ENCODE measurements around the gene EFCAB5.

EFCAB5 gene

DNA sequence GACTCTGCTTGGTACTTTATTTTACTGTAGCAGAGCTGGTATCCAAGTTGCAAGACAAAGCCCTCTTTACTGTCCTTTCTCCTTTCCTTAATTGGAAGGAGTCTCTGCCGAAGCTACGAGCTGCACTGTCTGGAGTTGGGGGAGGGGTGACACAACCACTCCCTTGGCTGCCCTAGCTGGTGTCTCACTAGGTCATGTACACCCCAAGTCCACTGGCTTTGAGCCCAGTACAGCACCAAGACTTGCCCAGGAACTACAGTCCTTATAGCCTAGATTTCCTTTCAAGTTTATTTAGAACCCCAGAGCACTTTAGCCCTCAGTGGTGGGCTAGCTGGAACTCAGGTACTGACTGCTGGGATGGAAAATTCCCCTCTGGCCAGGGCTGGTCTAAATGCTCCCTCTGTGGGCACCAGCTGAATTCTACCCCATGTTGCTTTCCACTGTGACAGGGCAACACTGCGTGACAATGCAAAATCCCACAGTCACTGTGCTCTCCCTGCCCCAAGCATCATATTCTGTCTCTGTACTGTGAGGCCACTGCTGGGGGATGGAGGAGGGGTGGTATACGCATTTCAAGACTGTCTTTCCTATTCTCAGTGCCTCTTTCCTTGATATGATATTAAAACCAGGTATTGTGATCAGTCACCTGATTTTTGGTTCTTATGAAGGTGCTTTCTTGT is 18.4 kb downstream of the EFCAB5 start:
- Histone ChIP-seq H3K56ac (ENCODE audit: low read length) (no peak overlapping the region), H3K23ac (ENCODE audit: low read length) (no peak overlapping the region), H3K4me3 (ENCODE audit: low read length) (no peak overlapping the region), H4K8ac (ENCODE audit: low read depth, low read length) (no peak overlapping the region), H3K4me2 (ENCODE audit: low read length) (no peak overlapping the region), H3K18ac (ENCODE audit: low read length) (no peak overlapping the region), H3K36me3 (ENCODE audit: control insufficient read depth, insufficient read depth, low read length) (no peaks in the 10 kb centered on the region), H2BK120ac (ENCODE audit: low read depth, low read length) (no peak overlapping the region), H3K79me2 (ENCODE audit: control insufficient read depth, insufficient read depth, low read length) (no peaks in the 10 kb centered on the region), H2BK15ac (replicated peaks; ENCODE audit: low read depth) (no peak overlapping the region), H3K4ac (ENCODE audit: low read depth, low read length) (no peak overlapping the region), H3K4me1 (ENCODE audit: control insufficient read depth, low read depth, low read length) (no peaks in the 10 kb centered on the region), H3K27ac (ENCODE audit: low read depth, low read length) (no peak overlapping the region), H3K9ac (ENCODE audit: low read length) (no peak overlapping the region), H2AK5ac (ENCODE audit: low read length) (no peak overlapping the region), H2BK5ac (ENCODE audit: low read length) (no peak overlapping the region), H4K5ac (ENCODE audit: low read length) (no peak overlapping the region), H3K27me3 (ENCODE audit: insufficient read depth, low read length, poor library complexity) (no peaks in the 10 kb centered on the region), H3K79me1 (ENCODE audit: low read length) (no peaks in the 10 kb centered on the region)
- no CpG with 5 or more reads among the region's 4 CpGs for WGBS (ENCODE audit: extremely low coverage, insufficient coverage, low lambda C conversion rate)
- DNase-seq: no peak

DNA sequence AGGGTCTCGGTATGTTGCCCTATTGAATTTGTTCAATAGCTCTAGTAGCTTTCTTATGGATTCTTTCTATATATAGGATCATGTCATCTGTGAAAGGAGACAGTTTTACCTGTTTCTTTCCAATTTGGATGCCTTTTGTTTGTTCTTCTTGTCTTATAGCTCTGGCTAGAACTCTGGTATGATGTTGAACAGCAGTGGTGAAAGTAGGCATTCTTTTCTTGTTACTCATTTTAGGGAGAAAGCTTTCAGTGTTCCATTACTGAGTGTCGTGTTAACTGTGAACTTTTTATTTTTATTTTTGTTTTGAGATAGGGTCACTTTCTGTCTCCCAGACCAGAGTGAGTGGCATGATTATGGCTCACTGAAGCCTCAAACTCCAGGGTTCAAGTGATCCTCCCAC is 21.2 kb downstream of the EFCAB5 start:
- Histone ChIP-seq H4K5ac (ENCODE audit: low read length) (no peak overlapping the region), H3K4me1 (ENCODE audit: control insufficient read depth, low read depth, low read length) (no peaks in the 10 kb centered on the region), H2BK5ac (ENCODE audit: low read length) (no peak overlapping the region), H3K9ac (ENCODE audit: low read length) (no peak overlapping the region), H3K4me2 (ENCODE audit: low read length) (no peak overlapping the region), H2BK15ac (replicated peaks; ENCODE audit: low read depth) (no peak overlapping the region), H3K79me1 (ENCODE audit: low read length) (no peaks in the 10 kb centered on the region), H3K56ac (ENCODE audit: low read length) (no peak overlapping the region), H3K4me3 (ENCODE audit: low read length) (no peak overlapping the region), H3K4ac (ENCODE audit: low read depth, low read length) (no peak overlapping the region), H2AK5ac (ENCODE audit: low read length) (no peak overlapping the region), H3K18ac (ENCODE audit: low read length) (no peak overlapping the region), H3K79me2 (ENCODE audit: control insufficient read depth, insufficient read depth, low read length) (no peaks in the 10 kb centered on the region), H3K27ac (ENCODE audit: low read depth, low read length) (no peak overlapping the region), H3K27me3 (ENCODE audit: insufficient read depth, low read length, poor library complexity) (no peaks in the 10 kb centered on the region), H2BK120ac (ENCODE audit: low read depth, low read length) (no peak overlapping the region), H3K23ac (ENCODE audit: low read length) (no peak overlapping the region), H4K8ac (ENCODE audit: low read depth, low read length) (no peak overlapping the region), H3K36me3 (ENCODE audit: control insufficient read depth, insufficient read depth, low read length) (no peaks in the 10 kb centered on the region)
- no peak for DNase-seq
- whole genome bisulfite sequencing (ENCODE audit: extremely low coverage, insufficient coverage, low lambda C conversion rate): no CpG with 5 or more reads among the region's 2 CpGs

DNA sequence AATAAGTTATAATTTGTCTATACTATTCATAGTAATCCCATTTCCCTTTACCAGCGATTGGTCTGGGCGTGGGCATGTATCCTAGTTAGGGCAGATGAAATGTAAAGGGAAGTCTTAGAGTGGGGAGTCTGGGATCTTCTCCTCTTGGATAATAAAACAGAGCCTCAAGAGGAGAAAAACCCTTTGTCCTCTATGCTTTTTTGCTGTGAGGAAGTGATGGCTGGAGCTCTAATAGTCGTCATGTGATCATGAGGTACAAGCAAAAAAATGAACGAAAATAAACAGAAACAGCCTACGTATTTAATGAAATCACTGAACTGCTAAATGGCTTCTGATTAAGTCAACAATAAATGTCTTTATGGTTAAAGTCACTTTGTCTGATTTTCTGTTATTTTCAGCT is 26.8 kb downstream of the EFCAB5 start:
- H3K56ac ChIP-seq (ENCODE audit: low read length): no peak overlapping the region
- no peaks in the 10 kb centered on the region for H3K36me3 ChIP-seq (ENCODE audit: control insufficient read depth, insufficient read depth, low read length)
- no peak overlapping the region for H3K4me2 ChIP-seq (ENCODE audit: low read length)
- no peak for DNase-seq
- H3K79me2 ChIP-seq (ENCODE audit: control insufficient read depth, insufficient read depth, low read length): no peaks in the 10 kb centered on the region
- no peak overlapping the region for H3K4ac ChIP-seq (ENCODE audit: low read depth, low read length)
- H3K23ac ChIP-seq (ENCODE audit: low read length): no peak overlapping the region
- no peak overlapping the region for H4K5ac ChIP-seq (ENCODE audit: low read length)
- H4K8ac ChIP-seq (ENCODE audit: low read depth, low read length): no peak overlapping the region
- H3K9ac ChIP-seq (ENCODE audit: low read length): no peak overlapping the region
- no CpG with 5 or more reads among the region's 5 CpGs for WGBS (ENCODE audit: extremely low coverage, insufficient coverage, low lambda C conversion rate)
- no peaks in the 10 kb centered on the region for H3K27me3 ChIP-seq (ENCODE audit: insufficient read depth, low read length, poor library complexity)
- H3K4me3 ChIP-seq (ENCODE audit: low read length): no peak overlapping the region
- H3K18ac ChIP-seq (ENCODE audit: low read length): no peak overlapping the region
- no peak overlapping the region for H2BK120ac ChIP-seq (ENCODE audit: low read depth, low read length)
- no peak overlapping the region for H3K27ac ChIP-seq (ENCODE audit: low read depth, low read length)
- H2AK5ac ChIP-seq (ENCODE audit: low read length): no peak overlapping the region
- no peak overlapping the region for H2BK5ac ChIP-seq (ENCODE audit: low read length)
- no peaks in the 10 kb centered on the region for H3K4me1 ChIP-seq (ENCODE audit: control insufficient read depth, low read depth, low read length)
- no peak overlapping the region for H2BK15ac ChIP-seq (replicated peaks; ENCODE audit: low read depth)
- no peaks in the 10 kb centered on the region for H3K79me1 ChIP-seq (ENCODE audit: low read length)

DNA sequence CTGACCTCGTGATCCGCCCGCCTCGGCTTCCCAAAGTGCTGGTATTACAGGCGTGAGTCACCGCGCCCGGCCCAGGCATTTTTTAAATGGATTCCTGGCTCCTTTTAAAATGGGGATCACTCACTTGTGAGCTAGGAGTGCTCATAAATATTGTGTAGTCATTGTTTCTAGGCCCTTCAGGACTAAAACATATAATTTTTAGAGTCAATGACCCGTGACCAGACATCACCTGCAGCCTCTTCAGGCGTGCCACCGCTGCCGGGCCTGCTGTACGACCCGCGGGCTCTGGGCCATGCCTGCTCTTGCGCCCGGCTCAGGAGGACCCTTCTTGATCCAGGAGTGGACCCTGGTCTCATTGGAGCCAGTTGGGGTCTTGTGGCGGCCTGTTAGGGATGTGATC is 30.8 kb downstream of the EFCAB5 start:
- Histone ChIP-seq H2BK15ac (replicated peaks; ENCODE audit: low read depth) (no peak overlapping the region), H3K23ac (ENCODE audit: low read length) (no peak overlapping the region), H3K36me3 (ENCODE audit: control insufficient read depth, insufficient read depth, low read length) (no peaks in the 10 kb centered on the region), H3K4me2 (ENCODE audit: low read length) (no peak overlapping the region), H2AK5ac (ENCODE audit: low read length) (no peak overlapping the region), H3K9ac (ENCODE audit: low read length) (no peak overlapping the region), H2BK120ac (ENCODE audit: low read depth, low read length) (no peak overlapping the region), H3K79me1 (ENCODE audit: low read length) (no peaks in the 10 kb centered on the region), H3K79me2 (ENCODE audit: control insufficient read depth, insufficient read depth, low read length) (no peaks in the 10 kb centered on the region), H3K27ac (ENCODE audit: low read depth, low read length) (no peak overlapping the region), H3K18ac (ENCODE audit: low read length) (no peak overlapping the region), H2BK5ac (ENCODE audit: low read length) (no peak overlapping the region), H3K4me1 (ENCODE audit: control insufficient read depth, low read depth, low read length) (no peaks in the 10 kb centered on the region), H3K56ac (ENCODE audit: low read length) (no peak overlapping the region), H3K4me3 (ENCODE audit: low read length) (no peak overlapping the region), H4K8ac (ENCODE audit: low read depth, low read length) (no peak overlapping the region), H3K27me3 (ENCODE audit: insufficient read depth, low read length, poor library complexity) (no peaks in the 10 kb centered on the region), H4K5ac (ENCODE audit: low read length) (no peak overlapping the region), H3K4ac (ENCODE audit: low read depth, low read length) (no peak overlapping the region)
- no CpG with 5 or more reads among the region's 18 CpGs for WGBS (ENCODE audit: extremely low coverage, insufficient coverage, low lambda C conversion rate)
- no peak for DNase-seq

DNA sequence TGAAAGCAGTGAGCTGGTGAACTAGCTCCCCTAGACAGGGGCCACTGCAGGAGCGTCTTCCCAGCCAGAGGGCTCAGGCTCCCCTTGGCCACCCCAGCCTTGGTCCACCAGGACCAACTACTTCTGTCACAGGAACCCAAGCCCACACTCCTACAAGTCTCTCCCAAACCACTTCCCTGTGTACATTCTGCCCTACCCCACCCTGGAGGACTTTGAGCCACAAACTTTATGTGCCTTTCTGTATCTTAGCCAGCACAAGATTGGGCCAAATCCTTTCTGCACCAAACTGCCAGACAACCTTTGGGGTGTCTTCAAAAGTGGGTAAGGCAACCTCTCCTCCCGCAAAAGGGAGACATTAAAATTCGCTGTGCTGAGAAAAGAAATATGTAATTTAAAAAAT is 31.6 kb downstream of the EFCAB5 start:
- no peak overlapping the region for H3K9ac ChIP-seq (ENCODE audit: low read length)
- no peak overlapping the region for H2BK5ac ChIP-seq (ENCODE audit: low read length)
- H3K23ac ChIP-seq (ENCODE audit: low read length): no peak overlapping the region
- no peak overlapping the region for H3K4me3 ChIP-seq (ENCODE audit: low read length)
- no peak overlapping the region for H3K4me2 ChIP-seq (ENCODE audit: low read length)
- H3K18ac ChIP-seq (ENCODE audit: low read length): no peak overlapping the region
- no peak overlapping the region for H3K27ac ChIP-seq (ENCODE audit: low read depth, low read length)
- no peak overlapping the region for H2AK5ac ChIP-seq (ENCODE audit: low read length)
- no peak overlapping the region for H3K4ac ChIP-seq (ENCODE audit: low read depth, low read length)
- H3K27me3 ChIP-seq (ENCODE audit: insufficient read depth, low read length, poor library complexity): no peaks in the 10 kb centered on the region
- H2BK120ac ChIP-seq (ENCODE audit: low read depth, low read length): no peak overlapping the region
- H2BK15ac ChIP-seq (replicated peaks; ENCODE audit: low read depth): no peak overlapping the region
- no peak overlapping the region for H4K5ac ChIP-seq (ENCODE audit: low read length)
- H3K4me1 ChIP-seq (ENCODE audit: control insufficient read depth, low read depth, low read length): no peaks in the 10 kb centered on the region
- no peaks in the 10 kb centered on the region for H3K79me1 ChIP-seq (ENCODE audit: low read length)
- no peaks in the 10 kb centered on the region for H3K79me2 ChIP-seq (ENCODE audit: control insufficient read depth, insufficient read depth, low read length)
- H3K36me3 ChIP-seq (ENCODE audit: control insufficient read depth, insufficient read depth, low read length): no peaks in the 10 kb centered on the region
- DNase-seq: no peak
- no peak overlapping the region for H3K56ac ChIP-seq (ENCODE audit: low read length)
- no peak overlapping the region for H4K8ac ChIP-seq (ENCODE audit: low read depth, low read length)
- no CpG with 5 or more reads among the region's 3 CpGs for WGBS (ENCODE audit: extremely low coverage, insufficient coverage, low lambda C conversion rate)

DNA sequence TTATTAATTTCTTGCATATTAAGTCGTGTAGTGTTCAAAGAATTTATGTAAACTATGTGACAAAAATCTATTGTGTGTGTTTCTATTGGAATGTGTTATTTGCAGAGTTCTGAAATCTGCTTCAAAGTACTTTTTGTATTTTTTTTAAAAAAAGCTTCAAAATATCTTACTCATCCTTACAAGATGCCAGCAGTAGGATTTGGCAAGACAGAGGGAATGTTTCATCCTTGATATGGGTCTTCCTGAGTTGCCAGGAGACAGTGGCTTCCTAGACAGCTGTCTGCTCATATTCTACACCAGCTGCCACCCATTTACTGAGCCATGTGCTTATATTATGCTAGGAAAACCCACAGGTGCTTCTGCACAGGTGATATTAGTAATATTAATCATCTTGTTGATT is 36.4 kb downstream of the EFCAB5 start:
- no peaks in the 10 kb centered on the region for H3K4me1 ChIP-seq (ENCODE audit: control insufficient read depth, low read depth, low read length)
- H3K27me3 ChIP-seq (ENCODE audit: insufficient read depth, low read length, poor library complexity): no peaks in the 10 kb centered on the region
- no peak overlapping the region for H2BK120ac ChIP-seq (ENCODE audit: low read depth, low read length)
- no peak overlapping the region for H2BK15ac ChIP-seq (replicated peaks; ENCODE audit: low read depth)
- no peak overlapping the region for H4K8ac ChIP-seq (ENCODE audit: low read depth, low read length)
- H3K18ac ChIP-seq (ENCODE audit: low read length): no peak overlapping the region
- no peak overlapping the region for H3K56ac ChIP-seq (ENCODE audit: low read length)
- H3K27ac ChIP-seq (ENCODE audit: low read depth, low read length): no peak overlapping the region
- no peak overlapping the region for H3K4me2 ChIP-seq (ENCODE audit: low read length)
- no peak overlapping the region for H3K4ac ChIP-seq (ENCODE audit: low read depth, low read length)
- H3K9ac ChIP-seq (ENCODE audit: low read length): no peak overlapping the region
- H3K79me1 ChIP-seq (ENCODE audit: low read length): no peaks in the 10 kb centered on the region
- no peaks in the 10 kb centered on the region for H3K36me3 ChIP-seq (ENCODE audit: control insufficient read depth, insufficient read depth, low read length)
- no peak overlapping the region for H3K23ac ChIP-seq (ENCODE audit: low read length)
- WGBS (ENCODE audit: extremely low coverage, insufficient coverage, low lambda C conversion rate): no CpG with 5 or more reads among the region's 1 CpG
- no peak overlapping the region for H4K5ac ChIP-seq (ENCODE audit: low read length)
- no peak overlapping the region for H3K4me3 ChIP-seq (ENCODE audit: low read length)
- H3K79me2 ChIP-seq (ENCODE audit: control insufficient read depth, insufficient read depth, low read length): no peaks in the 10 kb centered on the region
- DNase-seq: no peak
- H2BK5ac ChIP-seq (ENCODE audit: low read length): no peak overlapping the region
- no peak overlapping the region for H2AK5ac ChIP-seq (ENCODE audit: low read length)

All from mesendoderm (in vitro differentiated cells).